Skeletal muscle tissue (tissue), 4 donors: ENCODE measurements around the gene ADH1A. TPM values are rescaled to one million over a fixed set of nuclear protein-coding genes. Genes with fewer than 3 reads are reported as not detected.

Experiments
- H3K27ac ChIP-seq: one replicate; pipeline ENCODE4 v1.7.0; 2013; ENCODE audit warnings: mild to moderate bottlenecking, low read depth, low read length, inconsistent platforms
- H3K27me3 ChIP-seq, 3 donors: one replicate each; pipeline ENCODE4 v1.7.0; 2013; ENCODE audit warnings: low read length in 3 of 3; ENCODE audit not compliant: control insufficient read depth in 3 of 3, insufficient read depth in 3 of 3
- H3K36me3 ChIP-seq, 3 donors: one replicate each; pipeline ENCODE4 v1.7.0; 2013; ENCODE audit warnings: low read length in 3 of 3; ENCODE audit not compliant: control insufficient read depth in 3 of 3, insufficient read depth in 3 of 3
- H3K4me1 ChIP-seq, 3 donors: one replicate each; pipeline ENCODE4 v1.7.0; 2013; ENCODE audit warnings: low read length in 3 of 3, mild to moderate bottlenecking in 3 of 3; ENCODE audit not compliant: control insufficient read depth in 3 of 3, insufficient read depth in 3 of 3
- H3K4me3 ChIP-seq, 3 donors: one replicate each; pipeline ENCODE4 v1.7.0; 2013; ENCODE audit warnings: low read length in 3 of 3
- H3K9ac ChIP-seq, 3 donors: one replicate each; pipeline ENCODE4 v1.7.0; 2013; ENCODE audit warnings: low read length in 3 of 3, mild to moderate bottlenecking in 3 of 3, moderate library complexity in 2 of 3, low read depth in 1 of 3
- H3K9me3 ChIP-seq, 3 donors: one replicate each; pipeline ENCODE4 v1.7.0; 2013; ENCODE audit warnings: low read length in 3 of 3; ENCODE audit not compliant: control insufficient read depth in 3 of 3
- total RNA-seq: library from RNA; depleted of rRNA; stranded (reverse); fragments of >200 nt; gene quantifications from one replicate; pipeline ENCODE4 v1.2.3, GENCODE V29; 2014
- donor health status: Osteomylitis.

ADH1A gene
- total RNA-seq = 0.52 TPM

DNA sequence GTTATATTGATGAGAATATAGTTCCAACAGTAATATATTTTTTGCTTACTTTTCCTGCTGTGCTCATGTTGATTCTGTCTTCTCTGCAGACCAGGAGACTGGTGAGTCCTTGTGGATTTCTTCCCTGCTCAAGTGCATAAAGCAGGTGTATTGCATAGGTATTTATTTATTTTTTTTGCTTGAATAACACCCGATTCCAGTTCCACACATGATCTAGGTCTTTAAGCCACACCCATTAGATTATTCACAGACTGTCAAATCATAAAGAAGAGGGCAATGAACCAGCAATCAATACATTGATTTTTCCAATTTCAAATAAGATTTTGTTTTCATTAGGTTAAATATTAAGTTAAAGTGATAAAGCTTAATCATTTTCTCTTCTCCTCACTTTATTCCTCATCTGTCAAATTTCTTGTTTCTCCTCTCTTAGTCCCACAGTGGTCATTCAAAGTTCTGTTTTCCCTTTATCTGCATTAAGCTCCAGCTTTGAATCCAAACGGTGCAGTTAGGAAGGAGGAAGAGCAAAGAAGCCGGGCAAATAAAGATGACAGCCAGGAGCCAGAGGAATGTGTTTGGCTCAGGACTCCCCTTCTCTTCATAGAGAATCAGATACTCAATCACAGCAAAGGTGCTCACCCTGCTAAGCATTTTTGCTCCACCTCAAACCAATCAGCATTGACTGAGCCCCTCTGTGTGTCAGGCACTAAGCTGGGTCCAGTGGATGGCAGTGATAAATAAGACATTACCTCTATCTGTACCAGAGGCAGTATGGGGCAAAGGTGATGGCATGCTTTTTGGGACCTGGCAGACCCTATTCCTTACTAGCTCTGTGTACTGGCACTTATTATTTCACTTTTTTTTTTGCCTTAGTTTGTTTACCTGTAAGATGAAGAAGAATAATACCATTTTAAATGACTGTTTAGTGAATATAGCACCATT lies at the start of gene ADH1A:
Gene ADH1A (minus strand): TSS at position 138 of the 939 bp plus-strand sequence. CDS start 71 bp downstream, at position 67.
- Histone ChIP-seq H3K9me3 (no peaks in the 10 kb centered on the region), H3K4me1 (no peaks in the 10 kb centered on the region), H3K27me3 (no peaks in the 10 kb centered on the region), H3K27ac (no peak within 1 kb of the TSS), H3K4me3 (no peak within 1 kb of the TSS), H3K9ac (no peak within 1 kb of the TSS), H3K36me3 (peaks cover 0 to 2% (median 0%) of the 10 kb centered on the region in 3 donors)

DNA sequence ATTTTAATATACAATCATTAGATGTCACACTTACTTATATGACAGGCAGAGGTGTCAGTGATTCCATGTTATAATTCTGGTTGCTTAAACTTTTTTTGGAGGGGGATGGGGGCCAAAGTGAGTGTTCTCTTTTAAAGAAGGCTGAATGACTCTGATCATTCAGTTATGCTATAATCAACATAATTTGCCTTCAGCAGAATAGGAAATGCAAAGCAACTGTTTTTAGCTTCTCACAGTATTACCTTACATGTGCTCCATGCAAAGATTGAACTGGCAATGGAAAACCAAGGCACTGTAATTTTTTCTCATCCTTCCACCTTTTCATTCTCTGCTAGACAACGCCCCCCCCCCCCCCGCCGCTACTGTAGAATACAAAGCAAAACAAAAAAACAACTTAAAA lies 48.4 kb upstream of the ADH1A start:
- no peak overlapping the region for H3K27ac ChIP-seq
- H3K4me3 ChIP-seq = no peak overlapping the region
- no peaks in the 10 kb centered on the region for H3K9me3 ChIP-seq
- H3K9ac ChIP-seq = no peak overlapping the region
- no peaks in the 10 kb centered on the region for H3K36me3 ChIP-seq
- no peaks in the 10 kb centered on the region for H3K4me1 ChIP-seq
- H3K27me3 ChIP-seq = no peaks in the 10 kb centered on the region

DNA sequence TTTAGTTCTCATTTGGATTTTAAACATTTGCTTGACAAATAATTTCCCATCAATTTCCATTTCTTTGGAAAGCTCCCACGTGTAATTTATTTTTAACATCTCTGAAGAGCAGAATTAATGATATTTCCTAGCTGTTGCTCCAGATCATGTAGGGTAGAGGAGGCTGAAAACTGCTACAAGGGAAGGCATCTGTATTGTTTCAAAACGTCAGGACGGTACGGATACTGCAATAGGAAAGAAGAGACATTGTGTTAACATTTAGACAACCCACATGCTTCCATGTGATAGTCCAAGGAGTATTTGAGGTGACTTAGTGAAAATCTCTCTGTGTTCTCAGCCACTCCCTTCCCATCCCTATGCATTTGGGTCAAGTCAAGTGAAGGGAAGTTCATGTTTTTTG lies 45.8 kb upstream of the ADH1A start:
- Histone ChIP-seq H3K27me3 (no peaks in the 10 kb centered on the region), H3K9ac (no peak overlapping the region), H3K4me1 (no peaks in the 10 kb centered on the region), H3K4me3 (no peak overlapping the region), H3K36me3 (no peaks in the 10 kb centered on the region), H3K27ac (no peak overlapping the region), H3K9me3 (no peaks in the 10 kb centered on the region)

DNA sequence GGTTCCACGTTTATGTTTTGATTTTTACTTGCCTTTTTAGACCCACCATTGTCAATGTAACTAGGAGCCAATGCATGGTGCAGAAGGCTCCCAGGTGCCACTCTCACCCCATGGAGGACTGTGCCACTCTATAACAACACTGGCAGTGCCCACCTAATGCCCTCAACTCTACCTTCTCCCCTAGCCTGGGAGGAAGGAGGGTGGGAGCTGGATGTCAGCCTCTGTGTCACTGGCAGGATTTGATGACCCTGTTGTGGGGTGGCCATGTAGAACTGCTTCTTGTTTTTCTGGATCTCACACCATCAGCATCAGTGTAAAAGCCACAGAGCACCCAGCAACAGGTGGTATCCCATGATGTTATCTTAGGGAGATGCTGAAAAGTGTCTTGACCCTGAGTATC lies 44.1 kb upstream of the ADH1A start:
- no peaks in the 10 kb centered on the region for H3K4me1 ChIP-seq
- H3K27ac ChIP-seq = no peak overlapping the region
- H3K27me3 ChIP-seq = no peaks in the 10 kb centered on the region
- H3K9ac ChIP-seq = no peak overlapping the region
- no peaks in the 10 kb centered on the region for H3K36me3 ChIP-seq
- H3K4me3 ChIP-seq = no peak overlapping the region
- no peaks in the 10 kb centered on the region for H3K9me3 ChIP-seq

DNA sequence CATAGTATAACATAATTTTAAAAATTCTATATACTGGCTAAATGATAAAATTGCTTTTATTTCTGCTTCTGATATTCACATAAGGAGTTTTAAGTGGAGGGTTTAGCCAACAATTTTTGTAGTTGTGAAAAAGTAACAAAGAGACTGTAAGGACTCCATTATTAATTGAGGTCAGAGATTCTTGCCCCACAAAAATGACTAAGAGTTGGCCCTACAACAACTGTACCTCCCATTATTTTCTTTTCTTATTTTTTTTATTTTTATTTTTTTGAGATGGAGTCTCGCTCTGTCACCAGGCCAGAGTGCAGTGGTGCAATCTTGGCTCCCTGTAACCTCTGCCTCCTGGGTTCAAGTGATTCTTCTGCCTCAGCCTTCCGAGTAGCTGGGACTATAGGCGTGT lies 39.9 kb upstream of the ADH1A start:
- H3K27me3 ChIP-seq = no peaks in the 10 kb centered on the region
- H3K9ac ChIP-seq = no peak overlapping the region
- no peak overlapping the region for H3K4me3 ChIP-seq
- H3K27ac ChIP-seq = no peak overlapping the region
- H3K9me3 ChIP-seq = no peaks in the 10 kb centered on the region
- no peaks in the 10 kb centered on the region for H3K4me1 ChIP-seq
- H3K36me3 ChIP-seq = no peaks in the 10 kb centered on the region

DNA sequence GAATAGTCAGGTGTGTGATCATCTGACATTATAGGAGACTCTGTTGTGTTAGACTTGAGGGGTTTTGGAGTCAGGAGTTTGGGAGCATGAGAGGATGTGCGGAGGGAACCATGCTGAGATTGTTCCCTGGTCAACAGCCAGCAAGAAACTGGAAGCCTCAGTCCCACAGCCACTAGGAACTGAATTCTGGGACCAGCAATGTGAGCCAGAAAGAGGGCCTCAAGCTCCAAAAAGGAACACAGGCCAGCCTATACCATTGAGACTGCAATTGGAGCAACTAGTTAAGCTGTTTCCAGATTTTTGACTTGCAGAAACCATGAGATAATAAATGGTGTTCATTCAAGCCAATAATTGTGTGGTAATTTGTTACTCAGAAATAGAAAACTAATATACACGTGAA lies 39.1 kb upstream of the ADH1A start:
- Histone ChIP-seq H3K9ac (no peak overlapping the region), H3K27ac (no peak overlapping the region), H3K4me1 (peaks cover 0 to 4% (median 0%) of the 10 kb centered on the region in 3 donors), H3K36me3 (no peaks in the 10 kb centered on the region), H3K27me3 (no peaks in the 10 kb centered on the region), H3K4me3 (no peak overlapping the region), H3K9me3 (no peaks in the 10 kb centered on the region)

DNA sequence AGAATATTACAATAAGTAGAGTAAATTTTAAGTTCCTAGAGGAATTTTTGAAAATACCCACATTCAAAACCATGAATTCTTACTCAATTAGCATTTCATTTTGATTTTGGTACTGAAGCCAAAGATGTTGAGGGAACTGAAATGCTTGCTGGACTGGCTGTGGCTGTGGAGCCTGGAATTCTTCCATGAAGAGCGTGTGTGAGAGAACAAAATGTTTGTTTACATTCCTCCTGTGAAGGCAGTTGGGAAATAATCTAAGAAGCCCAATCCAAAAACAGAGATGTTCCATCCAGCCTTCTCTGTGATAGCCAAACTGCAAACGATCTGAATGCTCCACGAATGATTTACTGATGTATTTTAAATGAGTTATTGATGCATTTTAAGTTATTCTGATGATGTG lies 34.2 kb upstream of the ADH1A start:
- Histone ChIP-seq H3K36me3 (no peaks in the 10 kb centered on the region), H3K4me3 (peak overlapping the region in 1 of 3 donors; percentile 32), H3K9me3 (no peaks in the 10 kb centered on the region), H3K4me1 (peaks cover 11 to 15% (median 12%) of the 10 kb centered on the region in 3 donors), H3K27me3 (no peaks in the 10 kb centered on the region), H3K27ac (peak overlapping the region; percentile 82), H3K9ac (no peak overlapping the region)

DNA sequence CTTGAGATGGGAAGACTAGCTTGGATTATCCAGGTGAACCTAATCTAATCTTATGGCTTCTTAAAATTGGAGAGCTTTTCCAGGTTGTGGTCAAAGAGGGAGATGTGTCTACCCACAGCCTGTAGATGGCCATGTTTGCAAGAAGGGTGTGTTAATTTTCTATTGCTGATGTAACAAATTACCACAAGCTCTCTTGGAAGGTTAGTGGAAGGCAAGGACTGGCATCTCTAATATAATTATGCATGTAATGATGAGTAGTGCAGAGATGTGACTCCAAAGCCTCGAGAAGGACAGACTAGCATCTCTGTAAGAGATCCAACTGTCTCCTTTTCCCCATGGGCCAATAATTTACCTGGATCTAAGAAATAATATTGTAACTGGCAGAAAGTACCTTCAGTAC lies 33.6 kb upstream of the ADH1A start:
- H3K9me3 ChIP-seq = no peaks in the 10 kb centered on the region
- no peak overlapping the region for H3K9ac ChIP-seq
- H3K27ac ChIP-seq = peak overlapping the region; percentile 82
- H3K4me1 ChIP-seq = peaks cover 11 to 15% (median 12%) of the 10 kb centered on the region in 3 donors
- H3K36me3 ChIP-seq = no peaks in the 10 kb centered on the region
- H3K27me3 ChIP-seq = no peaks in the 10 kb centered on the region
- H3K4me3 ChIP-seq = no peak overlapping the region

DNA sequence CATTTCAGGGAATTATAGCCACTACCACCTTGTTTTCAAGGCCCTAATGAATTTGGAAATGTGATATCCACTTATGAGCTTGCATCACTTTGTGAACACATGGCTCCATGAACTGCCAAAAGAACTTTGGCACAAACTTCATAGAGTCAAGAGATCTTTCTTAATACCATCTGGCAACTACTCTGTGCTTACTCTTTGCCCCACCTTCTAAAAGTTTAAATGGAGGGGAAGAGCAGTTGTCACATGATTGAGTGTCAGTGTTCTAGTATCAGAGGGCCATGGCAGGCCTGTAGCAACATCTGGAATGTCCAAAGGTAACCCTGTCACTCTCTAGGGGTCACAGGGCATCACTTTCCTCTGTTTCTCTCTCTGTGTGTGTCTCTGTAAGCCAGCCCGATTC lies 33.0 kb upstream of the ADH1A start:
- Histone ChIP-seq H3K27ac (peak overlapping the region; percentile 82), H3K4me3 (no peak overlapping the region), H3K4me1 (peaks cover 11 to 15% (median 12%) of the 10 kb centered on the region in 3 donors), H3K27me3 (no peaks in the 10 kb centered on the region), H3K36me3 (no peaks in the 10 kb centered on the region), H3K9me3 (no peaks in the 10 kb centered on the region), H3K9ac (no peak overlapping the region)
